Activated T-helper 1 cell treated with anti-CD3 and anti-CD28 coated beads, Interleukin-12 subunit alpha, Interleukin-12 subunit beta, Interleukin-2, Interleukin-4 antibody, amounts not matched to agents 30 ng/mL and 10 ng/mL and 1 ng/mL, durations not matched to agents 14 hours and 24 hours and 36 hours (primary cell): ENCODE data around the gene HS6ST1. TPM values are rescaled to one million over a fixed set of nuclear protein-coding genes. Genes with fewer than 3 reads are reported as not detected.

Experiments
- DNase-seq: peaks from one replicate; pipeline ENCODE4 v3.0.0; 2021; ENCODE audit warnings: low spot score
- H3K27ac Mint-ChIP-seq: one replicate; pipeline ENCODE4 v1.8.0; 2021; ENCODE audit warnings: mild to moderate bottlenecking, mixed read lengths
- H3K27me3 Mint-ChIP-seq: one replicate; pipeline ENCODE4 v1.8.0; 2022; ENCODE audit warnings: mild to moderate bottlenecking, moderate library complexity, mixed read lengths; ENCODE audit not compliant: insufficient read depth
- H3K36me3 Mint-ChIP-seq: one replicate; pipeline ENCODE4 v1.8.0; 2021; ENCODE audit warnings: low read depth, mixed read lengths
- H3K4me1 Mint-ChIP-seq: one replicate; pipeline ENCODE4 v1.8.0; 2021; ENCODE audit warnings: low read depth, mixed read lengths
- H3K4me3 Mint-ChIP-seq: one replicate; pipeline ENCODE4 v1.8.0; 2021; ENCODE audit warnings: mild to moderate bottlenecking, moderate library complexity, mixed read lengths
- H3K9me3 Mint-ChIP-seq: one replicate; pipeline ENCODE4 v1.8.0; 2021; ENCODE audit warnings: mixed read lengths
- intact Hi-C: fragments of 100-400 bp; cut with micrococcal nuclease; formaldehyde crosslinking; loops from one replicate; pipeline ENCODE4 v1.15.1; 2024
- total RNA-seq: library from RNA; stranded (reverse); gene quantifications from 2 replicates; pipeline ENCODE4 v1.2.3, GENCODE V29; 2022

Gene HS6ST1
- total RNA-seq, 1 donor from 2014 or later = 22.3 TPM

- Mint-ChIP-seq H3K27me3 (no peaks in the 10 kb centered on the region), H3K4me3 (no peak overlapping the region), H3K36me3 (no peaks in the 10 kb centered on the region), H3K27ac (no peak overlapping the region), H3K9me3 (peaks cover 15% of the 10 kb centered on the region), H3K4me1 (no peaks in the 10 kb centered on the region)
- no peak for DNase-seq
- intact Hi-C loops = no loop called here
These were observed 25.4 kb upstream of the HS6ST1 start for GRCh38 chr2:128344101-128344500.

GRCh38 chr2:128343459-128343858 lies 24.8 kb upstream of the HS6ST1 start:
- Mint-ChIP-seq H3K4me3 (no peak overlapping the region), H3K9me3 (peaks cover 15% of the 10 kb centered on the region), H3K27me3 (no peaks in the 10 kb centered on the region), H3K36me3 (no peaks in the 10 kb centered on the region), H3K27ac (no peak overlapping the region), H3K4me1 (no peaks in the 10 kb centered on the region)
- no peak for DNase-seq
- intact Hi-C loops = no loop called here

GRCh38 chr2:128342550-128342949 lies 23.9 kb upstream of the HS6ST1 start:
- no peak for DNase-seq
- H3K27ac Mint-ChIP-seq = no peak overlapping the region
- no peaks in the 10 kb centered on the region for H3K36me3 Mint-ChIP-seq
- intact Hi-C loops = no loop called here
- H3K27me3 Mint-ChIP-seq = no peaks in the 10 kb centered on the region
- H3K9me3 Mint-ChIP-seq = peaks cover 15% of the 10 kb centered on the region
- no peak overlapping the region for H3K4me3 Mint-ChIP-seq
- H3K4me1 Mint-ChIP-seq = no peaks in the 10 kb centered on the region

- Mint-ChIP-seq H3K9me3 (peaks cover 15% of the 10 kb centered on the region), H3K4me3 (no peak overlapping the region), H3K27ac (no peak overlapping the region), H3K4me1 (no peaks in the 10 kb centered on the region), H3K27me3 (no peaks in the 10 kb centered on the region), H3K36me3 (no peaks in the 10 kb centered on the region)
- DNase-seq = no peak
- intact Hi-C loops = no loop called here
These were observed 23.0 kb upstream of the HS6ST1 start for GRCh38 chr2:128341621-128342020.

- Mint-ChIP-seq H3K27ac (no peak overlapping the region), H3K9me3 (peaks cover 18% of the 10 kb centered on the region), H3K4me1 (peaks cover 7% of the 10 kb centered on the region), H3K4me3 (no peak overlapping the region), H3K27me3 (peaks cover 2% of the 10 kb centered on the region), H3K36me3 (no peaks in the 10 kb centered on the region)
- DNase-seq = no peak
- intact Hi-C loops = no loop called here
These were observed 13.5 kb upstream of the HS6ST1 start for GRCh38 chr2:128332091-128332634.

- H3K27me3 Mint-ChIP-seq = peaks cover 2% of the 10 kb centered on the region
- no peak overlapping the region for H3K4me3 Mint-ChIP-seq
- peaks cover 7% of the 10 kb centered on the region for H3K4me1 Mint-ChIP-seq
- no peak overlapping the region for H3K27ac Mint-ChIP-seq
- no peak for DNase-seq
- no peaks in the 10 kb centered on the region for H3K36me3 Mint-ChIP-seq
- intact Hi-C loops = no loop called here
- H3K9me3 Mint-ChIP-seq = peaks cover 18% of the 10 kb centered on the region
These were observed 11.9 kb upstream of the HS6ST1 start for GRCh38 chr2:128330583-128330982.

- Mint-ChIP-seq H3K36me3 (no peaks in the 10 kb centered on the region), H3K4me1 (peaks cover 7% of the 10 kb centered on the region), H3K4me3 (no peak overlapping the region), H3K27me3 (peaks cover 2% of the 10 kb centered on the region), H3K27ac (no peak overlapping the region), H3K9me3 (peaks cover 18% of the 10 kb centered on the region)
- intact Hi-C loops = loop anchor here (10.0 kb wide), 2 partner anchors 445 to 1515 kb away; partner anchors contain the start of gene AMMECR1L
- no peak for DNase-seq
These were observed 10.9 kb upstream of the HS6ST1 start for GRCh38 chr2:128329607-128330006.

- intact Hi-C loops = loop anchor here (10.0 kb wide), 2 partner anchors 443 to 1517 kb away; partner anchors contain the start of gene AMMECR1L
- Mint-ChIP-seq H3K9me3 (peaks cover 11% of the 10 kb centered on the region), H3K36me3 (no peaks in the 10 kb centered on the region), H3K4me3 (no peak overlapping the region), H3K4me1 (peaks cover 7% of the 10 kb centered on the region), H3K27me3 (no peaks in the 10 kb centered on the region), H3K27ac (no peak overlapping the region)
- no peak for DNase-seq
These were observed 8.7 kb upstream of the HS6ST1 start for GRCh38 chr2:128327180-128327964.

- Mint-ChIP-seq H3K27ac (no peak overlapping the region), H3K27me3 (no peaks in the 10 kb centered on the region), H3K4me3 (no peak overlapping the region), H3K4me1 (peaks cover 11% of the 10 kb centered on the region), H3K9me3 (peaks cover under 1% of the 10 kb centered on the region), H3K36me3 (no peaks in the 10 kb centered on the region)
- intact Hi-C loops = loop anchor here (10.0 kb wide), 2 partner anchors 442 to 1518 kb away; partner anchors contain the start of gene AMMECR1L
- DNase-seq = no peak
These were observed 7.7 kb upstream of the HS6ST1 start for GRCh38 chr2:128326346-128326745.

- Mint-ChIP-seq H3K9me3 (no peaks in the 10 kb centered on the region), H3K27me3 (no peaks in the 10 kb centered on the region), H3K36me3 (no peaks in the 10 kb centered on the region), H3K4me1 (peaks cover 13% of the 10 kb centered on the region), H3K27ac (no peak overlapping the region), H3K4me3 (no peak overlapping the region)
- intact Hi-C loops = loop anchor here (10.0 kb wide), 2 partner anchors 441 to 1519 kb away; partner anchors contain the start of gene AMMECR1L
- DNase-seq = no peak
These were observed 7.0 kb upstream of the HS6ST1 start for GRCh38 chr2:128325611-128326181.

GRCh38 chr2:128324897-128325410 lies 6.3 kb upstream of the HS6ST1 start:
- intact Hi-C loops = loop anchor here (5.0 to 10.0 kb wide), 5 partner anchors 93 to 1520 kb away; partner anchors contain the start of gene AMMECR1L

GRCh38 chr2:128324008-128324896 lies 5.6 kb upstream of the HS6ST1 start:
- no peak for DNase-seq
- intact Hi-C loops = loop anchor here (5.0 to 10.0 kb wide), 5 partner anchors 92 to 1521 kb away; partner anchors contain the start of gene AMMECR1L
- H3K4me3 Mint-ChIP-seq = peak overlapping the region; percentile 67
- H3K27ac Mint-ChIP-seq = no peak overlapping the region
- H3K4me1 Mint-ChIP-seq = peaks cover 6% of the 10 kb centered on the region
- H3K9me3 Mint-ChIP-seq = no peaks in the 10 kb centered on the region
- H3K36me3 Mint-ChIP-seq = no peaks in the 10 kb centered on the region
- H3K27me3 Mint-ChIP-seq = peaks cover 3% of the 10 kb centered on the region

More at GRCh38 chr2:128324897-128325410, 6.3 kb upstream of the HS6ST1 start:
- H3K27ac Mint-ChIP-seq = no peak overlapping the region
- no peaks in the 10 kb centered on the region for H3K9me3 Mint-ChIP-seq
- no peaks in the 10 kb centered on the region for H3K36me3 Mint-ChIP-seq
- H3K4me1 Mint-ChIP-seq = peaks cover 12% of the 10 kb centered on the region
- DNase-seq = no peak
- peaks cover 3% of the 10 kb centered on the region for H3K27me3 Mint-ChIP-seq
- no peak overlapping the region for H3K4me3 Mint-ChIP-seq
